GM10248 (cell line): ENCODE results near the gene PAX5.

Source experiments
- CTCF ChIA-PET: fragments of 300-600 bp; sonication (Branson Sonifier 250); formaldehyde crosslinking; extraction: SDS; loops from one replicate; lab custom pipeline; 2021; ENCODE audit warnings: antibody characterized with exemption; lab: Yijun Ruan, JAX
- POLR2A ChIA-PET: fragments of 350-650 bp; sonication (Branson Sonifier 250); formaldehyde crosslinking; extraction: SDS; loops from one replicate; lab custom pipeline; 2020; ENCODE audit warnings: antibody characterized with exemption; lab: Yijun Ruan, JAX
- DNase-seq: peaks from one replicate; pipeline ENCODE4 v3.0.0; 2012; ENCODE audit errors: extremely low spot score
- CTCF ChIP-seq: IDR thresholded peaks from 2 replicates; pipeline ENCODE4 v1.5.1; 2012; ENCODE audit warnings: mild to moderate bottlenecking, low read depth; ENCODE audit errors: extremely low read depth, missing control alignments, control extremely low read depth

The PAX5 gene

GRCh38 chr9:36937346-36937745 is 96.7 kb downstream of the PAX5 start:
- no peak for DNase-seq
- TF ChIP-seq CTCF, result no peak
- POLR2A ChIA-PET, result no interaction called here
- CTCF ChIA-PET, result interaction anchor here (1.0 to 2.0 kb wide), 4 partner anchors 24 to 64 kb away, joined by 3 to 11 read pairs (median 3); no protein-coding TSS in a partner anchor

GRCh38 chr9:36936498-36936831 is 97.6 kb downstream of the PAX5 start:
- TF ChIP-seq CTCF, result no peak
- ChIA-PET POLR2A (no interaction called here), CTCF (interaction anchor here (1.0 to 2.4 kb wide), 7 partner anchors 14 to 64 kb away, joined by 3 to 8 read pairs (median 4); no protein-coding TSS in a partner anchor)
- no peak for DNase-seq

- peak; percentile 72 for DNase-seq
- POLR2A ChIA-PET, result interaction anchor here (0.6 to 0.7 kb wide), 2 partner anchors 12 to 434 kb away, joined by 3 read pairs; no protein-coding TSS in a partner anchor
- CTCF ChIA-PET, result interaction anchor here (1.0 to 2.4 kb wide), 9 partner anchors 10 to 63 kb away, joined by 3 to 8 read pairs (median 5); no protein-coding TSS in a partner anchor
- TF ChIP-seq CTCF, result no peak
These were observed 98.1 kb downstream of the PAX5 start for GRCh38 chr9:36935768-36936497.

- CTCF ChIA-PET, result interaction anchor here (1.1 to 2.4 kb wide), 8 partner anchors 10 to 63 kb away, joined by 3 to 8 read pairs (median 5); no protein-coding TSS in a partner anchor
- peak; percentile 62 for DNase-seq
- POLR2A ChIA-PET, result interaction anchor here (0.6 to 0.7 kb wide), 2 partner anchors 13 to 434 kb away, joined by 3 read pairs; no protein-coding TSS in a partner anchor
- no peak for TF ChIP-seq CTCF
These were observed 98.7 kb downstream of the PAX5 start for GRCh38 chr9:36935332-36935731.

GRCh38 chr9:36934478-36935065 is 99.5 kb downstream of the PAX5 start:
- DNase-seq, result no peak
- POLR2A ChIA-PET, result no interaction called here
- TF ChIP-seq CTCF, result no peak
- CTCF ChIA-PET, result interaction anchor here (1.6 to 2.4 kb wide), 3 partner anchors 9 to 25 kb away, joined by 5 to 8 read pairs (median 6); no protein-coding TSS in a partner anchor

GRCh38 chr9:36933676-36934215 is 100.3 kb downstream of the PAX5 start:
- no peak for TF ChIP-seq CTCF
- CTCF ChIA-PET, result no interaction called here
- POLR2A ChIA-PET, result no interaction called here
- no peak for DNase-seq
